Kidney (tissue), 14 donors: Measurements from ENCODE around the gene SERPINH1. TPM values are rescaled to one million over a fixed set of nuclear protein-coding genes. Genes with fewer than 3 reads are reported as not detected.

ENCODE experiments used
- DNase-seq, 5 donors: peaks; one replicate each; pipeline ENCODE4 v3.0.0-alpha.2; 2013 to 2020
- FAIRE-seq: peaks from 2 replicates; lab custom pipeline; 2012; peaks lifted over from hg19 to GRCh38; lab: Jason Lieb, UNC
- H3K27ac ChIP-seq, 2 donors: one replicate each; pipeline ENCODE4 v1.7.0; 2013; ENCODE audit warnings: low read depth in 2 of 2, low read length in 2 of 2, inconsistent platforms in 1 of 2
- H3K27me3 ChIP-seq: one replicate; pipeline ENCODE4 v1.7.1; 2013; ENCODE audit warnings: low read length, inconsistent platforms; ENCODE audit not compliant: control insufficient read depth, insufficient read depth
- H3K36me3 ChIP-seq, 3 donors: one replicate each; pipeline versions ENCODE4 v1.7.0 to v1.7.1; 2013; ENCODE audit warnings: low read length in 3 of 3, control low read depth in 1 of 3, inconsistent platforms in 1 of 3; ENCODE audit not compliant: insufficient read depth in 3 of 3, control insufficient read depth in 2 of 3
- H3K4me1 ChIP-seq, 3 donors: one replicate each; pipeline versions ENCODE4 v1.7.0 to v1.7.1; 2013; ENCODE audit warnings: low read length in 3 of 3, inconsistent platforms in 1 of 3, low read depth in 1 of 3; ENCODE audit not compliant: control insufficient read depth in 2 of 3, insufficient read depth in 2 of 3
- H3K4me3 ChIP-seq, 3 donors: one replicate each; pipeline versions ENCODE4 v1.7.0 to v1.8.1; 2013; ENCODE audit warnings: low read length in 3 of 3, control low read depth in 1 of 3, inconsistent platforms in 1 of 3
- H3K9ac ChIP-seq, 3 donors: one replicate each; pipeline versions ENCODE4 v1.7.0 to v1.7.1; 2013; ENCODE audit warnings: low read length in 3 of 3, control low read depth in 1 of 3, inconsistent platforms in 1 of 3
- H3K9me3 ChIP-seq, 3 donors: one replicate each; pipeline versions ENCODE4 v1.7.0 to v1.7.1; 2013; ENCODE audit warnings: low read length in 3 of 3, control low read depth in 1 of 3, inconsistent platforms in 1 of 3; ENCODE audit not compliant: control insufficient read depth in 2 of 3, insufficient read depth in 1 of 3
- CTCF ChIP-seq: IDR thresholded peaks from 3 replicates; pipeline ENCODE4 v1.5.1; 2012; ENCODE audit warnings: mild to moderate bottlenecking, moderate library complexity, borderline replicate concordance; ENCODE audit not compliant: insufficient read depth; ENCODE audit errors: extremely low read depth
- intact Hi-C: fragments of 100-400 bp; cut with DNase I; formaldehyde crosslinking; loops from one replicate; pipeline ENCODE4 v1.11.1; 2022
- polyA plus RNA-seq: library from polyadenylated mRNA; stranded (reverse); fragments of 350-450 nt; fragmentation: Illumina TruSeq; extraction: RNeasy Lipid Tissue Mini Kit (QIAGEN cat#74804); gene quantifications from one replicate; pipeline ENCODE4 v1.2.3, GENCODE V29; 2014; ENCODE audit warnings: low read depth, low replicate concordance; ENCODE audit not compliant: insufficient read depth
- total RNA-seq: library from RNA; stranded (reverse); fragmentation: NEBNext Ultra II Directional; extraction: Animal tissue kit (Norgen Biotek cat#: 25700); gene quantifications from one replicate; pipeline ENCODE4 v1.2.1, GENCODE V29; 2021
- donor health status: control.
- donor health status: control.
- donor health status: control.
- donor health status: control.
- donor health status: control.
- donor health status: DM: yes; HTN: yes; CAD: no.
- donor health status: Normal renal cell carcinoma (clear cell type).

The SERPINH1 gene
- total and polyA plus RNA-seq, 2 donors from 2014 or later, result 81.1 to 104 TPM

- H3K36me3 ChIP-seq, result peaks cover 5 to 57% (median 49%) of the 10 kb centered on the region in 3 donors
- H3K27ac ChIP-seq, result no peak overlapping the region
- H3K4me3 ChIP-seq, result no peak overlapping the region
- no peak for FAIRE-seq
- TF ChIP-seq CTCF, result no peak
- no peaks in the 10 kb centered on the region for H3K27me3 ChIP-seq
- H3K9ac ChIP-seq, result no peak overlapping the region
- no peak for DNase-seq
- H3K9me3 ChIP-seq, result no peaks in the 10 kb centered on the region
- intact Hi-C loops, result no loop called here
- H3K4me1 ChIP-seq, result peaks cover 2 to 36% (median 36%) of the 10 kb centered on the region in 3 donors
These were observed 6.7 kb downstream of the SERPINH1 start for GRCh38 chr11:75568616-75569219.

- FAIRE-seq (no peak), DNase-seq (no peak)
- intact Hi-C loops, result no loop called here
- H3K36me3 ChIP-seq, result peaks cover 5 to 57% (median 51%) of the 10 kb centered on the region in 3 donors
- H3K4me3 ChIP-seq, result no peak overlapping the region
- no peaks in the 10 kb centered on the region for H3K9me3 ChIP-seq
- H3K9ac ChIP-seq, result no peak overlapping the region
- H3K27ac ChIP-seq, result no peak overlapping the region
- TF ChIP-seq CTCF, result no peak
- peaks cover 2 to 18% (median 17%) of the 10 kb centered on the region in 3 donors for H3K4me1 ChIP-seq
- H3K27me3 ChIP-seq, result no peaks in the 10 kb centered on the region
These were observed 8.6 kb downstream of the SERPINH1 start for GRCh38 chr11:75570559-75571139.

GRCh38 chr11:75571625-75572024 is 9.6 kb downstream of the SERPINH1 start:
- H3K27ac ChIP-seq, result no peak overlapping the region
- DNase-seq (no peak), FAIRE-seq (no peak)
- peaks cover 5 to 56% (median 51%) of the 10 kb centered on the region in 3 donors for H3K36me3 ChIP-seq
- H3K9me3 ChIP-seq, result no peaks in the 10 kb centered on the region
- no peak overlapping the region for H3K4me3 ChIP-seq
- H3K27me3 ChIP-seq, result no peaks in the 10 kb centered on the region
- peaks cover 0 to 10% (median 10%) of the 10 kb centered on the region in 3 donors for H3K4me1 ChIP-seq
- H3K9ac ChIP-seq, result no peak overlapping the region
- intact Hi-C loops, result no loop called here
- no peak for TF ChIP-seq CTCF
